Ecto neural progenitor cell (in vitro differentiated cells): Measurements from ENCODE around the gene MCIDAS.
A peak's percentile ranks its signal among the peaks of the same experiment; 100 is the strongest.

ENCODE experiments used
- DNase-seq: peaks from one replicate; pipeline ENCODE4 v3.0.0-alpha.2; 2018; ENCODE audit warnings: low spot score

MCIDAS gene

GRCh38 chr5:55222092-55222984 is 4.8 kb downstream of the MCIDAS start:
- DNase-seq, result no peak

- DNase-seq, result peak; percentile 74
Measured at GRCh38 chr5:55220433-55221185, 6.5 kb downstream of the MCIDAS start.

DNA sequence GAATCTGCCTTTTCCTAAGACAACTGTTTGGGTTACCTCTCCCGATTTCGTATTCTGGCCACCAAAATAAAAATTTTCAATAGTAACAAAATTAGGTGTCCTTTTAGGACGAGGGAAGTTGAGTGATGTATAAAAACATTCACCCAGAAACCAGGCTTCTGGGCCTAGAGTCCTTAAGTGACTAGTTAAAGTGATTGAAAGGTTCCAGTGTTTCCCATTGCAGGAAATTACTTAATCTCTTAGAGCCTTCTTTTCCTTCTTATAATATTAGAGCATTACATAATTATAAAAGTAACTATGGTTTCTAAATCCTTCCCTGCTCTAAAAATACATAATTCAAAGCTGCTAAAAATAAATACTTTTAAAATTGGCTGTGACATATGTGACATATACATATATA is 7.3 kb downstream of the MCIDAS start:
- DNase-seq, result no peak

DNA sequence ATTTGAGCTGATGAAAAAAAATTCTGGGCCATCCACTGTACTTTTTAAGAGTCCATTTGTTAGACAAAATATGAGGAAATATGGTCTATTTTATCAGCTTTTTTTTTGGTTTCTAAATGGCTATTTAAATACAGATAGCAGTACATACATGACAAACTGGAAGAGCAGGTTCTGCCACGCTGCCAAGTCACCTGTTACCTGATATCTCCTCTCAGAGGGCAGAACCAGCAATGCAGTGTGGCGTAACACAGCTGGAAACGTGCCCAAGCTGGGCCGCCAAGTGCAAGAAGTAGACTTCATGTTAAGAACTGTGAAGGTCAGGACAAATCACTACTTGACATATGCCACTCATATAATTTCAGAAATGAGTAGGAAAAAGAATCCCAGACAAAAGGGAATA is 8.1 kb downstream of the MCIDAS start:
- DNase-seq, result no peak

DNA sequence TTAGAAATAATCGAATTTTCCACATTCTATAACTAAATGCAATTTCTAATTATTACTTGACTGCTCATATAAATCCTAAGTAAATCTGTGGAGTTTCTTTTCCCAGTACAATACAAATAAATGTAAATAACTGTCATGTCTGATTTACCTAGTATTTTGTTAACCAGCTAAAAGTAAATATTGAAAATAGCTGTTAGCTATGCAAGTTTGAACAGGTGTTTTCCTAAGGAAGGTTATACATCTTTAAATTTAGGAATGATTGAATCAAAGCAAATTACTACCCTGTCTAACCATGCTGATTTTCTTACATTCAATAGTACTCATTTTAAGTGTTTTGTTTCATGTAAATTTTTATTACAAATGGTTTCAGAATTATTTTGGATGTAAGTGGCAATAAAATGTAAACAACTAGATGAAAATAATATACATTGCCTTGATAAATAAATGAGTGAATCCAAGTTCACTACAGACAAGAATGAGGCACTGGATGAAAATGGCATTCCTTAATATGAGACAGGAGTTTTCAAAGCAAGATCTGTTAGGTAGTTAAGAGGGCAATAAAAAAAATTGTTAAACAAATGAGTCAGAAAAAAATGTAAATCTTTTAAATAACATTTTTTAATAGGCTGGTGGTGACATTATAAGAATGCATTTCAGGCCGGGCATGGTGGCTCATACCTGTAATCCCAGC is 15.8 kb downstream of the MCIDAS start:
- DNase-seq, result no peak

DNA sequence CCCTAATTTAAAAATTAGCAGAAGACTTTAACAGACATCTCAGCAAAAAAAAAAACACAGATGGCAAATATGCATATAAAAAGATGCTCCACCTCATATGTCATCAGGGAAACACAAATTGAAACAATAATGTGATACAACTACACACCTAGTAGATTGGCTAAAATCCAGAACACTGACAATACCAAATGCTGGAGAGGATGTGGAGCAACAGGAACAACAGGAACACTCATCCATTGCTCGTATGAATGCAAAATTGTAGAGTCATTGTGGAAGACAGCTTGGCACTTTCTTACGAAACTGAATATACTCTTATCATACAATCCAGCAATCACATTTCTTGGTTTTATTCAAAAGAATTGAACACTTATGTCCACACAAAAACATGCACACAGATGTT is 22.1 kb downstream of the MCIDAS start:
- DNase-seq, result no peak

GRCh38 chr5:55191165-55191564 is 36.0 kb downstream of the MCIDAS start:
- no peak for DNase-seq

- no peak for DNase-seq
Measured at GRCh38 chr5:55188656-55189540, 38.2 kb downstream of the MCIDAS start.

DNA sequence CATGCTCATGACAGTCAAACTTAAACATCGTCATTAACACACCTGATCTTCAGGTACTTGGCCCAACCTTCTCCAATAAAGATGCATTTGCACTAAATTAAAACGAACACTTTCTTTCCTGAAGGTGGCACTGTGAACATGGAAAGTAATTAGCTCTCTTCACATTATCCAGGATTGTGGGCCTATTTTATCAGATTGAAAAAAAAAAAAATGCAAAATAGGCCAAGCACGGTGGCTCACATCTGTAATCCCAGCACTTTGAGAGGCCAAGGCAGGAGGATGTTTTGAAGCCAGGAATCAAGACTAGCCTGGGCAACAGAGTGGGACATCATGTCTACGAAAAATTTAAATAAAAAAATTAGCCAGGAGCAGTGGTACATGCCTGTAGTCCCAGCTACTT is 39.7 kb downstream of the MCIDAS start:
- DNase-seq, result no peak

- DNase-seq, result no peak
Measured at GRCh38 chr5:55180016-55180415, 47.1 kb downstream of the MCIDAS start.

DNA sequence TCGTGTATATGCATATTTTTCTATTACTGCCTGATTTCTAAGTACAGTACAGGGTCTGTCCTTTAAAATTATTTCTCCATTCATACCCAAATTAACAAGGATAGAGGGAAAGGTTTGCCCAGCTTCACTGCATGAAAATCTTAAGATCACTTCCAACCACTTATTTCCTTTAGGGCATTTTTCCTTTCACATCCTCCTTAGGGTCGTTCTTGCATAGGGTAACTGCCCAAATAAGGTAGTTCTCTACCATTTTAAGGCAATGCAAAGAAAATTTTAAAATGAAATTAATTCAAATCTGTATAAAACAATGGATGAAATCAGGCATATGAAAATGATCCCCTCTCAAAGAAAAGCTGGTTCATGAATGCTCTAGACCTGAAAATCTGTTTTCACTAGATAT is 50.0 kb downstream of the MCIDAS start:
- no peak for DNase-seq

DNA sequence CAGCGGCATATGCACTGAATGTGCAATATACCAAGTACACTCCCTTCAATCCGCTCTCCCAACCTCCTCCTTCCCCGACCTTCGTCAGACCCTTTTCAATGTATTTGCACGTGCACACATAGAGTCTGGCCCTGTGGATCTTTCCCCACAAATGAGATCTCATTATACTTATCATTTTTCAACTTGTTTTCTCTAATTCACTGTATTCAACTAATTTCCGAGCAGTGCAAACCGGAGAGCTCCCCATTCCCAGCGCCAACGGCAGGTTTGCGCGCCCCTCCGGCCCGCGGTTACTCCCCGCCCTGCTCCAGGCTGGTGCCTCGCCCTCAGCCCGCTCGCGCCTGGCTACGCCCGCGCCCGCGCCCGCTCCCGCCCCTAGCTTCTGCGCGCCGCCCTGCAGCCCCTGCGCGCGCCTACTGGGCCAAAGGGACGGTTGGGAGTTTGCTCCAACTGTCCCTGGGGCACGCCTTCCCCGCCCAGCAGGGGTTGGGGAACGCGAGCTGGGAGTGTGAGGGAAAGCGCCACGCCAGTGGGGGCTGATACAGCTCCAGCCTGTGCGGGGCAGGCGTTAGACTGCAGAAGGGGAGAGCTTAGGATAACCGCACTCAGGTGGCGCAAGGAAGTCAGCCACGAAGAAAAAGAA is 50.8 kb downstream of the MCIDAS start:
- DNase-seq, result peak; percentile 85

DNA sequence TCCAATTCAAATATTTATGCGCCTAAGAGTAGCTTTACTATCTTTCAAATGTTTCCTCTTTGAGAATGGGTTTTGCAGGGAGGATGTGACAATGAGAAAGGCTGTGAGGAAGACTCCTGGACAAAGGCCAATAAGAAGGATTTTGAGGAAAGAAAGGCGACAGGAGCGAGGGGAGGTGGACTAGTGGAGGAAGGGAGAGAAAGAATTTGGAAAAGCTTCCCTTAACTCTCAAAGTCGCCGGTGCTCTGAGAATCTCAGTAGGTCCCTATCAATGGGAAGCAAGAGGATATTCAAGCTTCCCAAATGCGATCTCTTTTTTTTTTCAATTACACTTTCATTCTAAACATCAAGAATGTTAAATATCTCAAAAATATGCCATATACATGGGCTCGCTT is 51.3 kb downstream of the MCIDAS start:
- DNase-seq, result no peak

DNA sequence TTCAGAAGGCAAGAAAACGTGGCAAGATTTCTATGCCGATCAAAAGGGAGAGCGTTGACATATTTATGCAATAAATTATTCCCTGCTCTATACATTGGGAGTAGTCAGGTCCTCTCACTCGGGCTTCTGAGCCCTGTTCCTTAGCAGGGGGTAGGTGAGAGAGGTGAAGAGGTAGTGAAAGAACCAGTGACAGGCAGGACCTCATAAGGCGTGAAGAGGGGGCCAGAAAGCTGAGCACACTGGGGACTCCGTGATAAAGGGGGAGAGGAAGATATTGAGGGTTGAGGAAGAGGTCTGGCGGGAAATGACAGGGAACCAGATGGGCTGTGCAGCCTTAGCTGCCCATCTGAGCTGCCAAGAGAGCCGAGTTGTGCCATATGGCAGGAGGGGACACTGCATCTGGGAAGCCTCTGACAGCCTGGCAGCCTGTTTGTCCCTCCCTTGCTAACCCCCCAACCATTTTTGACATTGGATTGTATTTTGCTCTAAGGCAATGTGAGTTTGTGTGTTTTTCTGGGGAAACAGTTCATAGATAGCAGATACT is 53.4 kb downstream of the MCIDAS start:
- DNase-seq, result peak; percentile 50

DNA sequence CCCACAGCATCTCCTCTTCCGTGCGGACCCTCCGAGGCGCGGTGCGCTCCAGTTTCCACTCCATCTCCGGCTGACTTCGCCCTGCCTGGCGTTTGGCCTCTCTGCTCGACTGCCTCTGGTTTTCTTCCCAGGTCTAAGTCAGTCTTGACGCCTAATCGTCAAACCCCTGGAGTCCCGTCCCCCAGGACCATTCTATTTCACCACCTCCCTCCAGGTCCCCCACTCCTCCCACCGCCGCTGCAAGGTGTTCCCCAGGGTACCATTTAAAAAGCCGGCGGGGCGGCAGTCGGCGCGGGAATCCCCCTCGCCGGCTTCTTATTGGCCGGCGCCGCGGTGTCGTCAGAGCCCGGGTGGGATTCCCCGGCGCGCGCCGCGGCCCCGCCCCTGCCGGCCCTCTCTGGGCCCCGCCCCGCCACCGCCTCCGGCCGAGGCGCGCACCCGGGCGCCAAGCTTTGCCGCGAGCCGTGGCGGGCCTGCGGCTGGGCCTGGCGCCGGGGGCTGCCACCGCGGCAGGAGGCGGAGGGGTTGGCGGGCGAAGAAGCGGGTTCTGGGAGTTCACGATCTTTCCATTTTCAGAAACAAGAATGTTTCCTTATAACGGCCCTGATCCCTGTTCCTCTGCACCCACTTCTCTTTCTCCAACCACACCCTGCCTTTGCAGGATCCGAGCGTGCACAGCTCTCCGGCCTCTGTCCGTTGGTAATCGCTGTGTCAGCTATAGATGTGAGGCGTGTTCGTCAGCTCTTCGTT is 54.0 kb downstream of the MCIDAS start, which contains the start of gene CDC20B:
TSS of gene CDC20B (minus strand) at position 241 of the 750 bp plus-strand sequence. CDS start at position 64, 177 bp downstream.
- DNase-seq, result peak; percentile 88

- peak; percentile 59 for DNase-seq
Measured at GRCh38 chr5:55172051-55172899, 54.8 kb downstream of the MCIDAS start.

DNA sequence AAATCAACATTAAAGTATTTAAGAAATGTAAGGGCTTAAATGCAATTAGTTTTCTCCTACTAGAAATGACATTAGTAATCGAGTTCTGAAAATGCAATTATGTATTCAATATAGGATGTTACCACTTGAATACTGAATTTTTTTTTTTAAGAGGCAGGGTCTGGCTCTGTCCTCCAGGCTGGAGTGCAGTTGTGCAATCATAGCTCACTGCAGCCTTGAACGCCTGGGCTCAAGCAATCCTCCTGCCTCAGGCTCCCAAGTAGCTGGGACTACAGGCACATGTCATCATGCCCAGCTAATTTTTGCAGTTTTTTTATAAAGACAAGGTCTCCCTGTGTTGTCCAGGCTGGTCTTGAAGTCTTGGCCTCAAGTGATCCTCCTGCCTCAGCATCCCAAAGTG is 55.6 kb downstream of the MCIDAS start:
- no peak for DNase-seq
